ENCODE measurements around the gene NAALADL2. TPM values are rescaled to one million over a fixed set of nuclear protein-coding genes. Genes with fewer than 3 reads are reported as not detected.
A peak's percentile ranks its signal among the peaks of the same experiment; 100 is the strongest.

Gene NAALADL2
- total and polyA plus RNA-seq, 2 of the 13 experiments (the other 11 are each of a cell fraction or from before 2014, with no cell fraction given), result 0.08 TPM; not detected in 1

DNA sequence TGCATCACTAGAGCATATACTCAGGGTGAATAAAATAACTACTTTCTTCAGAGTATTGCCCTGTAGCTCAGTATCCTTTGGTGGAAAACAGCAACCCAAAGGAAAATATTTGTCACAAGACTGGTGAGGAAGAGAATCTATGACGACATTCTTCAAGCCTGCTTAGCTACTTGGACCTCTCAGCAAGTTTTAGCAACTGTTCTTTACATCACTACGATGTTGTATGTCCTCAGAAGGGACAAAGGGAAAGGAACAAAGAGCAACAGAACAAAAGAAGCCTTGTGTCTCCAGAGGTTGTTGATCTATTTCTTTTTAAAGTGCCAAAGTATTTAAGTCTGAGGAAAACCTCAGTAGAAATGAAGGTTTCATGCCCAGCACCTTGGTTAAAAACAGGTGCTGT is 746.7 kb downstream of the NAALADL2 start:
- BruUV-seq (replicated peaks), result no TSS peak
- FAIRE-seq (no peak), DNase-seq (ENCODE audit: low spot score) (no peak), ATAC-seq (no peak)
- ChIA-PET CTCF (ENCODE audit: low intra/inter-chr PET ratio, low total read pairs) (no interaction called here), POLR2A (no interaction called here)
- 0% methylated on average over 2 of the region's 2 CpGs for WGBS (ENCODE audit: low lambda C conversion rate)
- in situ Hi-C loops (cut with HindIII; ENCODE audit: extremely low pct_ligation_motif_present, low pct_unique_long_range_greater_than_20kb) (no loop called here), intact Hi-C loops (cut with micrococcal nuclease; ENCODE audit: unreplicated experiment) (no loop called here)
- H3K27ac ChIP-seq (ENCODE audit: extremely low read length, insufficient read depth, low read length), result no peak overlapping the region
- no peaks in the 10 kb centered on the region for H4K20me1 ChIP-seq (ENCODE audit: insufficient read depth, low read length)
- H2AFZ ChIP-seq (ENCODE audit: low read length), result no peak overlapping the region
- TF ChIP-seq SP2 (CRISPR knock-in tag; IDR thresholded peaks at IDR 0.05) (no peak), CREB1 (IDR thresholded peaks at IDR 0.05) (peak; percentile 49), CREB1 (CRISPR knock-in tag; IDR thresholded peaks at IDR 0.05) (no peak)
- H3K4me3 ChIP-seq (replicated peaks in 1 of 3; ENCODE audit: insufficient read depth in 1 of 3, low read depth in 2 of 3, low read length in 3 of 3), result no peak overlapping the region
- H3K4me2 ChIP-seq (ENCODE audit: low read depth, low read length), result no peak overlapping the region
- H3K36me3 ChIP-seq (replicated peaks in 1 of 2; ENCODE audit: control insufficient read depth in 1 of 2, insufficient read depth in 2 of 2, low read length in 2 of 2), result no peaks in the 10 kb centered on the region
- H3K27me3 ChIP-seq (ENCODE audit: control insufficient read depth in 1 of 2, insufficient read depth in 2 of 2, low read length in 2 of 2), result no peaks in the 10 kb centered on the region
- no peaks in the 10 kb centered on the region for H3K79me2 ChIP-seq (ENCODE audit: insufficient read depth, low read length)
- H3K4me1 ChIP-seq (ENCODE audit: insufficient read depth, low read length), result no peaks in the 10 kb centered on the region
- no peak overlapping the region for H3K9ac ChIP-seq (ENCODE audit: insufficient read depth, low read depth, low read length)
- H3K9me3 ChIP-seq (ENCODE audit: low read length), result no peaks in the 10 kb centered on the region

DNA sequence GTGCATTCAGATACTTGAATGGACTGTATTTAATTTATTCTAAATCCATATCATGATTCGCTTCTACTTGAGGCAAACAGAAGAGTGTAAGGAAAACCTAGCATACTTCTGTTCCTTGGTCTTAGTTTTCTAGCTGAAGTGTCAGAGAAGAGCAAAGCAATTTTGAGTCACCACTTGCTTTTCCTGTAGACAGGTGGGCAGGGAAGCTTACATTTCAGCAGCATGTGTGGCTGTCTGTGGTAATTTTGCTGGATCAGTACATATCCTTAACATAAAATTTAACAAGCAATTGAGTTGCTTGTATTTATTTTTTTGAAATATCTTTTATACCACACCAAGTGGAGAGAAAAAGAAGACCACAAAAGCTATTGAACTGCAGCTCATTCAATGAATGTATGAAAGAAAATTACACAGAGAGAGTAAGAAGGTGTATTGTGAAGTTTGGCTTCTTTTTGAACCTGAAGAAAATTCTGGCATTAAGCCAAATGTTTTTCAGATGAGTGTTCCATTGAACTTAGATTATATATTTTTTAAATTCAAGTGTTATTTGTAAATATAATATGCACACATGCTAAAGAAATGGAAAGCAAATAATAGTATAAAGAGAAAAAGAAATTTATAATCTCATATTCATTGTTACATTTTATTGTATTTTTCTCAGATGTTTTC is 747.6 kb downstream of the NAALADL2 start:
- Histone ChIP-seq H3K79me2 (ENCODE audit: insufficient read depth, low read length) (no peaks in the 10 kb centered on the region), H3K27ac (ENCODE audit: extremely low read length, insufficient read depth, low read length) (no peak overlapping the region), H3K4me3 (replicated peaks in 1 of 3; ENCODE audit: insufficient read depth in 1 of 3, low read depth in 2 of 3, low read length in 3 of 3) (no peak overlapping the region), H3K4me2 (ENCODE audit: low read depth, low read length) (no peak overlapping the region), H3K4me1 (ENCODE audit: insufficient read depth, low read length) (no peaks in the 10 kb centered on the region), H2AFZ (ENCODE audit: low read length) (no peak overlapping the region), H3K9ac (ENCODE audit: insufficient read depth, low read depth, low read length) (no peak overlapping the region), H4K20me1 (ENCODE audit: insufficient read depth, low read length) (no peaks in the 10 kb centered on the region), H3K9me3 (ENCODE audit: low read length) (no peaks in the 10 kb centered on the region), H3K27me3 (ENCODE audit: control insufficient read depth in 1 of 2, insufficient read depth in 2 of 2, low read length in 2 of 2) (no peaks in the 10 kb centered on the region), H3K36me3 (replicated peaks in 1 of 2; ENCODE audit: control insufficient read depth in 1 of 2, insufficient read depth in 2 of 2, low read length in 2 of 2) (no peaks in the 10 kb centered on the region)
- 0% methylated on average over 1 of the region's 1 CpG for WGBS (ENCODE audit: low lambda C conversion rate)
- intact Hi-C loops (cut with micrococcal nuclease; ENCODE audit: unreplicated experiment), result no loop called here
- no TSS peak for BruUV-seq (replicated peaks)
- TF ChIP-seq LCORL (IDR thresholded peaks at IDR 0.05) (peak; percentile 58), LCORL (CRISPR knock-in tag; IDR thresholded peaks at IDR 0.05) (no peak), ZNF382 (CRISPR knock-in tag; IDR thresholded peaks at IDR 0.05; ENCODE audit: borderline replicate concordance) (no peak)
- ATAC-seq (no peak), FAIRE-seq (no peak), DNase-seq (ENCODE audit: low spot score) (no peak)
- ChIA-PET POLR2A (no interaction called here), CTCF (ENCODE audit: low intra/inter-chr PET ratio, low total read pairs) (no interaction called here)
- in situ Hi-C loops (cut with HindIII; ENCODE audit: extremely low pct_ligation_motif_present, low pct_unique_long_range_greater_than_20kb), result no loop called here
